K562 (cell line): ENCODE data around the gene FGFBP2. TPM values are rescaled to one million over a fixed set of nuclear protein-coding genes. Genes with fewer than 3 reads are reported as not detected.

Experiments used
- ATAC-seq: fragments of 200-7000 bp; cut with Tn5 transposase; 3 replicates; pipeline ENCODE4 v1.9.1; 2020; ENCODE audit warnings: moderate library complexity
- BruUV-seq: library from RNA; stranded (reverse); fragments of 400-500 nt; replicated peaks from 2 replicates; lab custom pipeline; 2021; lab: Mats Ljungman, UMichigan
- CTCF ChIA-PET: fragments of 300-600 bp; formaldehyde crosslinking; extraction: SDS; loops from one replicate; lab custom pipeline; 2021; ENCODE audit warnings: low intra/inter-chr PET ratio; lab: Yijun Ruan, JAX
- POLR2A ChIA-PET: fragments of 300-600, 350-650 bp; sonication (Branson Sonifier 250); formaldehyde crosslinking; extraction: SDS; loops from one replicate; lab custom pipeline; 2021; ENCODE audit warnings: antibody characterized with exemption, inconsistent platforms; lab: Yijun Ruan, JAX
- DNase-seq, 4 experiments: peaks; one replicate each; pipeline versions ENCODE4 v3.0.0 to v3.0.0-alpha.2; 2011 to 2018; ENCODE audit warnings: low spot score in 3 of 4, mixed read lengths in 3 of 4; ENCODE audit errors: extremely low read depth in 1 of 4
- FAIRE-seq: peaks from 2 replicates; lab custom pipeline; 2011; peaks lifted over from hg19 to GRCh38; lab: Jason Lieb, UNC
- H2AFZ ChIP-seq: 2 replicates; pipeline ENCODE4 v1.6.0; 2011; ENCODE audit warnings: low read depth, low read length, control low read depth, inconsistent platforms
- H3K27ac ChIP-seq: fragments of 200-600 bp; 3 replicates; pipeline ENCODE4 v1.8.0; 2011; ENCODE audit warnings: low read depth, mild to moderate bottlenecking, control low read depth, inconsistent platforms, low read length, moderate library complexity, mixed read lengths; ENCODE audit errors: extremely low read depth
- H3K27me3 ChIP-seq, 2 experiments: fragments of 300-600 bp in 1 of 2; 2 replicates in 1 of 2; 3 replicates in 1 of 2; pipeline versions ENCODE4 v1.6.0 to v1.8.0; 2011; ENCODE audit warnings: inconsistent platforms in 2 of 2, low read length in 2 of 2, mild to moderate bottlenecking in 1 of 2, mixed read lengths in 1 of 2, moderate library complexity in 1 of 2; ENCODE audit not compliant: control insufficient read depth in 2 of 2, insufficient read depth in 2 of 2
- H3K36me3 ChIP-seq: fragments of 300-600 bp; 3 replicates; pipeline ENCODE4 v1.8.0; 2011; ENCODE audit warnings: mild to moderate bottlenecking, low read length, inconsistent platforms; ENCODE audit not compliant: control insufficient read depth, insufficient read depth
- H3K4me1 ChIP-seq, 2 experiments: fragments of 200-600 bp in 1 of 2; replicated peaks in 1 of 2; 2 replicates in 1 of 2; 3 replicates in 1 of 2; pipeline versions ENCODE4 v1.5.1 to v1.8.0; 2011; ENCODE audit warnings: inconsistent platforms in 2 of 2, low read length in 2 of 2, mild to moderate bottlenecking in 1 of 2, mixed read lengths in 1 of 2, moderate library complexity in 1 of 2; ENCODE audit not compliant: control insufficient read depth in 2 of 2, insufficient read depth in 2 of 2
- H3K4me2 ChIP-seq: 2 replicates; pipeline ENCODE4 v1.6.1; 2011; ENCODE audit warnings: low read length, control low read depth, inconsistent platforms, mixed read lengths; ENCODE audit not compliant: insufficient read depth
- H3K4me3 ChIP-seq: fragments of 200-600 bp; sonication (generic), shearing (Covaris generic); 2 replicates; pipeline ENCODE4 v1.5.1; 2016; ENCODE audit warnings: control low read depth, inconsistent platforms
- H3K79me2 ChIP-seq: fragments of 200-600 bp; 3 replicates; pipeline ENCODE4 v1.8.0; 2011; ENCODE audit warnings: low read length, inconsistent platforms; ENCODE audit not compliant: control insufficient read depth, insufficient read depth
- H3K9ac ChIP-seq, 2 experiments: 2 replicates each; pipeline versions ENCODE4 v1.6.0 to v1.6.1; 2011; ENCODE audit warnings: low read depth in 2 of 2, low read length in 2 of 2, control low read depth in 1 of 2, inconsistent platforms in 1 of 2, mild to moderate bottlenecking in 1 of 2, mixed read lengths in 1 of 2; ENCODE audit not compliant: insufficient read depth in 1 of 2
- H3K9me1 ChIP-seq: one replicate; pipeline ENCODE4 v1.6.0; 2011; ENCODE audit warnings: inconsistent platforms, mild to moderate bottlenecking, low read length, moderate library complexity; ENCODE audit not compliant: control insufficient read depth, insufficient read depth
- H3K9me3 ChIP-seq: replicated peaks from 2 replicates; pipeline ENCODE4 v1.5.1; 2011; ENCODE audit warnings: low read depth, low read length, inconsistent platforms; ENCODE audit not compliant: control insufficient read depth, insufficient read depth
- H4K20me1 ChIP-seq: replicated peaks from 2 replicates; pipeline ENCODE4 v1.6.1; 2011; ENCODE audit warnings: low read length, inconsistent platforms, mixed read lengths; ENCODE audit not compliant: control insufficient read depth, insufficient read depth
- CBFA2T2 ChIP-seq: fragments of 450-650 bp; conservative IDR thresholded peaks from 2 replicates; pipeline ENCODE4 v1.6.1; 2017; ENCODE audit warnings: mild to moderate bottlenecking
- ELF4 ChIP-seq: fragments of 450-650 bp; formaldehyde crosslinking; IDR thresholded peaks from 2 replicates; pipeline ENCODE4 v1.4.0; 2022; ENCODE audit warnings: missing genetic modification characterization
- NFATC3 ChIP-seq: fragments of 450-650 bp; IDR thresholded peaks from 2 replicates; pipeline ENCODE4 v1.6.1; 2017; ENCODE audit warnings: mild to moderate bottlenecking
- NUFIP1 ChIP-seq: fragments of 450-650 bp; IDR thresholded peaks from 2 replicates; pipeline ENCODE4 v1.6.1; 2018; ENCODE audit not compliant: partially characterized antibody
- SAFB ChIP-seq: fragments of 200-400 bp; formaldehyde crosslinking; IDR thresholded peaks from 2 replicates; pipeline ENCODE4 v1.6.1; 2017; ENCODE audit warnings: low read depth, low read length, borderline replicate concordance
- SIRT6 ChIP-seq: IDR thresholded peaks from one replicate; pipeline ENCODE4 v1.6.1; 2012; ENCODE audit warnings: low read depth, mild to moderate bottlenecking, control low read depth, inconsistent platforms, low read length, moderate library complexity
- STAT5A ChIP-seq: IDR thresholded peaks from 2 replicates; pipeline ENCODE4 v1.6.1; 2012; ENCODE audit warnings: low read length, inconsistent platforms, borderline replicate concordance
- ZFP30 ChIP-seq: fragments of 250-450 bp; sonication (Bioruptor Pico); IDR thresholded peaks from 2 replicates; pipeline ENCODE4 v1.8.0; 2022; ENCODE audit warnings: moderate library complexity, mild to moderate bottlenecking, inconsistent platforms, borderline replicate concordance
- ZNF431 ChIP-seq: sonication (generic); formaldehyde crosslinking; IDR thresholded peaks from 2 replicates; pipeline ENCODE4 v1.8.0; 2022; ENCODE audit warnings: mild to moderate bottlenecking, missing genetic modification reagents
- ZNF699 ChIP-seq: fragments of 250-450 bp; sonication (Bioruptor Pico); IDR thresholded peaks from 2 replicates; pipeline ENCODE4 v1.8.0; 2021; ENCODE audit warnings: mild to moderate bottlenecking, moderate library complexity; ENCODE audit not compliant: insufficient replicate concordance
- WGBS: fragments of 100-300 bp; shearing (Covaris generic); methylation state at CpG from one replicate; pipeline ENCODE4 v1.1.6; 2016; ENCODE audit warnings: low coverage, mixed read lengths; ENCODE audit not compliant: insufficient coverage; ENCODE audit errors: missing lambda C conversion rate; 5-methylcytosine and 5-hydroxymethylcytosine counted together
- in situ Hi-C: fragments of 300-500 bp; cut with MboI; formaldehyde crosslinking; loops from 4 replicates; pipeline ENCODE4 v1.15.0; 2018; ENCODE audit warnings: inconsistent platforms, mixed read lengths
- intact Hi-C: fragments of 100-400 bp; cut with micrococcal nuclease; formaldehyde crosslinking; loops from 2 replicates; pipeline ENCODE4 v1.14.2; 2022
- polyA plus RNA-seq, 8 experiments: library from polyadenylated mRNA; depleted of rRNA in 4 of 8; stranded (reverse) in 5 of 8; unstranded in 3 of 8; fragments of >200 nt; fragmentation: Nextera tagmentation in 2 of 8; fragmentation: Illumina TruSeq in 1 of 8; extraction: Ambion mirVana in 2 of 8; extraction: Trizol in 1 of 8; gene quantifications; 2 replicates each; pipeline versions ENCODE4 v1.2.1 to v1.2.3, GENCODE V29; 2011 to 2014; ENCODE audit warnings: inconsistent platforms in 1 of 8, missing spikeins in 1 of 8
- total RNA-seq, 7 experiments: library from RNA; depleted of rRNA in 6 of 7; stranded (reverse); fragments of >200 nt in 6 of 7; fragmentation: Illumina TruSeq in 2 of 7; extraction: Trizol in 2 of 7; gene quantifications; 2 replicates each; pipeline versions ENCODE4 v1.2.1 to v1.2.3, GENCODE V29; 2011 to 2021; ENCODE audit warnings: low replicate concordance in 1 of 7
- TF ChIP-seq, protein P1 (sequence below), 2 experiments: fragments of 450-650 bp; IDR thresholded peaks; 2 replicates each; pipeline ENCODE4 v1.6.1; 2016; ENCODE audit warnings: mild to moderate bottlenecking in 2 of 2, borderline replicate concordance in 1 of 2, low read depth in 1 of 2, moderate library complexity in 1 of 2

Gene FGFBP2
- total and polyA plus RNA-seq, 9 of the 15 experiments (the other 6 are each of a cell fraction or from before 2014, with no cell fraction given) = not detected

DNA sequence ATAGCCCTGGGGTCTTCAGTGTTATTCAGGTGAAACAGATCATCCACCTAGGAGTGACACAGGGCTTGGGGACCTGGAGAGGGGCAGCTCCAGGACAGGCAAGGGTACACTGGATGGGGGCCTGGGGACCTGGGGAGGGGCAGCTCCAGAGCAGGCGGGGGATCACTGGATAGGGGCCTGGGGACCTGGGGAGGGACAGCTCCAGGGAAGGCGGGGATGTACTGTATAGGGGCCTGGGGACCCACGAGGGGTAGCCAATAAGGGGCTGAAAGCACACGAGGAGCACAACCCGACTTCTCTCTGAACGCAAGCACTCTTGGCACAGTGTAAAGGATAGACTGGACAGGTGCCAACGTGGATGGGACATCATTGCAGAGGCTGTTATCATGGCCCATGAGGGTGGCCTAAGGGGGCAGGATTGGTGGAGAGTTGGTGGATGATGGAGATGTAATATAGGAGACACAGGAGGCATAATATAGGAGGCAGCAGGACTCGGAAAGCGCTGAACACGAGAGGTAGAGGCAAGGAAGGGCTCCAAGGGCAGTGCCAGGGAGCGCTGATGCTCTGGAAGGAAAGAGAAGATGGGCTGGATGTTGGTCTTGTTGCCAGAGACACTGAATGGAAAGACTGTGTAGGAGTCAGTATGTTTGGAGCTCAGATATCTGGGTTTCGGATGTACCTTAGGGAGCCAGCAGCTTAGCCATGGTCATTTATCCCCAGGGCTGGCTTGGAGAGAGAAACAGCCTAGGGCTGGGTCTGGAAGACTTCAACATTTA is 37.9 kb upstream of the FGFBP2 start:
- no peak overlapping the region for H3K4me3 ChIP-seq
- intact Hi-C loops = loop anchor here (1.0 to 5.0 kb wide), 5 partner anchors 39 to 522 kb away; partner anchors contain the start of gene FGFBP2
- TF ChIP-seq, protein P1, sequence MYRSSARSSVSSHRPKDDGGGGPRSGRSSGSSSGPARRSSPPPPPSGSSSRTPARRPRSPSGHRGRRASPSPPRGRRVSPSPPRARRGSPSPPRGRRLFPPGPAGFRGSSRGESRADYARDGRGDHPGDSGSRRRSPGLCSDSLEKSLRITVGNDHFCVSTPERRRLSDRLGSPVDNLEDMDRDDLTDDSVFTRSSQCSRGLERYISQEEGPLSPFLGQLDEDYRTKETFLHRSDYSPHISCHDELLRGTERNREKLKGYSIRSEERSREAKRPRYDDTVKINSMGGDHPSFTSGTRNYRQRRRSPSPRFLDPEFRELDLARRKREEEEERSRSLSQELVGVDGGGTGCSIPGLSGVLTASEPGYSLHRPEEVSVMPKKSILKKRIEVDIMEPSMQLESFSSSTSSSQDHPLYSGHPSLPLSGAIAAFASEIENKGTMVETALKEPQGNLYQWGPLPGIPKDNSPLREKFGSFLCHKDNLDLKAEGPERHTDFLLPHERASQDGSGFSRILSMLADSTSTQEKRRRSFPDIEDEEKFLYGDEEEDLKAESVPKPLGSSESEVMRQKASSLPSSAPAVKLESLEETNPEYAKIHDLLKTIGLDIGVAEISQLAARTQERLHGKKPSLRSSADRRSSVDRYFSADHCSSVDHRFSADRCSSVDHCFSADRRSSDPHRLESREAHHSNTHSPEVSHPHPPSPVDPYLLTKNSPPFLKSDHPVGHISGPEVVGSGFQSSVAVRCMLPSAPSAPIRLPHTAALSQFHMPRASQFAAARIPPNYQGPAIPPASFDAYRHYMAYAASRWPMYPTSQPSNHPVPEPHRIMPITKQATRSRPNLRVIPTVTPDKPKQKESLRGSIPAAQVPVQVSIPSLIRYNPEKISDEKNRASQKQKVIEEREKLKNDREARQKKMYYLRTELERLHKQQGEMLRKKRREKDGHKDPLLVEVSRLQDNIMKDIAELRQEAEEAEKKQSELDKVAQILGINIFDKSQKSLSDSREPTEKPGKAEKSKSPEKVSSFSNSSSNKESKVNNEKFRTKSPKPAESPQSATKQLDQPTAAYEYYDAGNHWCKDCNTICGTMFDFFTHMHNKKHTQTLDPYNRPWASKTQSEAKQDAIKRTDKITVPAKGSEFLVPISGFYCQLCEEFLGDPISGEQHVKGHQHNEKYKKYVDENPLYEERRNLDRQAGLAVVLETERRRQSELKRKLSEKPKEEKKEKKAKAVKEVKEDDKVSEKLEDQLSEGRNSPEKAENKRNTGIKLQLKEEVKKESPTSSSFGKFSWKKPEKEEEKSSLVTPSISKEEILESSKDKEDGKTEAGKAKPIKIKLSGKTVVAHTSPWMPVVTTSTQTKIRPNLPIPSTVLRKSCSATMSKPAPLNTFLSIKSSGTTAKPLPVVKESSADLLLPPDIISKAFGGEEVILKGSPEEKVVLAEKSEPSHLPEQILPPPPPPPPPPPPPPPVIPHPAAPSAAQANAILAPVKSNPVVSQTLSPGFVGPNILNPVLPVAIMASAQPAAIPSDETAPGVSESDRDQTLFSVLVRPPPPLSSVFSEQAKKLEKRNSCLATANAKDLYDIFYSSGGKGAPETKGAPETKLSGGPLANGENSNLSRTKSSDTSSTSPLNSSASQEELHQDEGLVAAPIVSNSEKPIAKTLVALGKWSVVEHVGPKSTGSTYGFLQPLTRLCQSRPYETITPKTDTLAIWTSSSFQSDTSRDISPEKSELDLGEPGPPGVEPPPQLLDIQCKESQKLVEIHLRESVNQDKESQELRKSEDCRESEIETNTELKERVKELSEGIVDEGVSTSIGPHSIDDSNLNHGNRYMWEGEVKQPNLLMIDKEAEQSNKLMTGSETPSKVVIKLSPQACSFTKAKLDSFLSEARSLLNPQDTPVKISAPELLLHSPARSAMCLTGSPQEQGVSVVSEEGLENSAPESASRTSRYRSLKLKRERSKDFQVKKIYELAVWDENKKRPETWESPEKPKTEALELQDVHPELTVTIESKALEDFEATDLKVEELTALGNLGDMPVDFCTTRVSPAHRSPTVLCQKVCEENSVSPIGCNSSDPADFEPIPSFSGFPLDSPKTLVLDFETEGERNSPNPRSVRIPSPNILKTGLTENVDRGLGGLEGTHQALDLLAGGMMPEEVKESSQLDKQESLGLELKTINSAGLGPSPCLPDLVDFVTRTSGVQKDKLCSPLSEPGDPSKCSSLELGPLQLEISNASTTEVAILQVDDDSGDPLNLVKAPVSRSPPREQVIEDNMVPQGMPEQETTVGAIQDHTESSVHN (IDR thresholded peaks at IDR 0.05; ENCODE audit: borderline replicate concordance in 1 of 2, low read depth in 1 of 2) = no peak
- TF ChIP-seq ZNF699 (CRISPR knock-in tag) (no peak), ELF4 (CRISPR knock-in tag) (no peak), STAT5A (no peak), SAFB (no peak), ZNF431 (CRISPR knock-in tag) (no peak), CBFA2T2 (no peak), NFATC3 (no peak), ZFP30 (CRISPR knock-in tag) (no peak), SIRT6 (no peak), NUFIP1 (no peak)
- no peak overlapping the region for H3K4me2 ChIP-seq
- no peaks in the 10 kb centered on the region for H3K9me1 ChIP-seq
- ATAC-seq (no peak; the same call in 1 of the 3 replicates), FAIRE-seq (no peak), DNase-seq (no peak)
- no peak overlapping the region for H3K27ac ChIP-seq
- ChIA-PET CTCF (interaction anchor here (0.7 to 1.2 kb wide), 5 partner anchors 45 to 522 kb away, joined by 3 to 7 read pairs (median 3); no protein-coding TSS in a partner anchor), POLR2A (no interaction called here)
- H3K36me3 ChIP-seq = no peaks in the 10 kb centered on the region
- peaks cover 0 to 9% of the 10 kb centered on the region in 2 experiments; a peak in 2 of 5 replicates for H3K27me3 ChIP-seq
- no peak overlapping the region for H2AFZ ChIP-seq
- BruUV-seq = no TSS peak
- no peak overlapping the region for H3K9ac ChIP-seq
- WGBS = 2% methylated on average over 9 of the region's 12 CpGs
- no peaks in the 10 kb centered on the region for H3K4me1 ChIP-seq
- no peaks in the 10 kb centered on the region for H4K20me1 ChIP-seq
- no peaks in the 10 kb centered on the region for H3K79me2 ChIP-seq
- in situ Hi-C loops = loop anchor here (5.0 to 10.0 kb wide), 2 partner anchors 196 to 524 kb away; no protein-coding TSS in a partner anchor
- no peaks in the 10 kb centered on the region for H3K9me3 ChIP-seq
